GM21360 (cell line): Measurements from ENCODE around the gene NGFR.

Source experiments
- ATAC-seq: cut with Tn5 transposase; IDR thresholded peaks from one replicate; pipeline ENCODE4 v1.9.1; 2021; ENCODE audit warnings: mild to moderate bottlenecking, moderate library complexity; ENCODE audit not compliant: unreplicated experiment

The NGFR gene

DNA sequence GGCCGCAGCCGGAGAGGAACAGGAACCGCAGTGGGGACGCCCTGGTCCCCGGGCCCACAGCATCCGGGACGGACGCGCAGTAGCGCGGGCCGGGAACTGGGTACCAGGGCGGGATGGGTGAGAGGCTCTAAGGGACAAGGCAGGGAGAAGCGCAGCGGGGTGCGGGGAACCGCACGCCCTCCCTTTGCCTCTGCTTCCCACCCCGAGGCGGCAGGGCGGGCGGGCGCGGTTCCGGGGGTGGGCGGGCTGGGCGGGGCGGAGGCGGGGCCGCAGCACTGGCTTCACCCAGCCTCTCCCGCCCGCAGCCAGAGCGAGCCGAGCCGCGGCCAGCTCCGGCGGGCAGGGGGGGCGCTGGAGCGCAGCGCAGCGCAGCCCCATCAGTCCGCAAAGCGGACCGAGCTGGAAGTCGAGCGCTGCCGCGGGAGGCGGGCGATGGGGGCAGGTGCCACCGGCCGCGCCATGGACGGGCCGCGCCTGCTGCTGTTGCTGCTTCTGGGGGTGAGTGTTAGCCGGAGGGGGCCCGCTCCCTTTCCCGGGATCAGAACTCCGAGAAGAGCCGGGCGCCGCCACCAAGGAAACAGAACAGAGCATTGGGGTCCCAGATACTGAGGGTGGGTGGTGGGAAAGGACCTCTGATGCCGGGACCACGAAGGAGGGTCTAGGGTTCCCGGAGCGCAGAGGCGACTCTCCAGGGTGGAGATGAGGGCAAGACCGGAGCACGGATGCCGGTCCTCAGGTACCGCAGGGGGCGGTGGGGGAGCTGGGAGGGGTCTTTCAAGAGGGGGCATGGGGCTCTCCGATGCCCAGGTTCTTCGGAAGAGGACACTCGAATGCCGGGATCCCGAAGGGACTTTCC is at the start of gene NGFR:
Gene NGFR (plus strand): TSS at position 308 of the 856 bp plus-strand sequence. CDS start 125 bp downstream, at position 433.
- ATAC-seq, result no peak

GRCh38 chr17:49445591-49445990 is 49.5 kb upstream of the NGFR start:
- no peak for ATAC-seq

GRCh38 chr17:49447628-49448302 is 47.3 kb upstream of the NGFR start:
- no peak for ATAC-seq

GRCh38 chr17:49450181-49450580 is 44.9 kb upstream of the NGFR start:
- ATAC-seq, result no peak

- ATAC-seq, result no peak
Observed at GRCh38 chr17:49450735-49451134, 44.4 kb upstream of the NGFR start.

DNA sequence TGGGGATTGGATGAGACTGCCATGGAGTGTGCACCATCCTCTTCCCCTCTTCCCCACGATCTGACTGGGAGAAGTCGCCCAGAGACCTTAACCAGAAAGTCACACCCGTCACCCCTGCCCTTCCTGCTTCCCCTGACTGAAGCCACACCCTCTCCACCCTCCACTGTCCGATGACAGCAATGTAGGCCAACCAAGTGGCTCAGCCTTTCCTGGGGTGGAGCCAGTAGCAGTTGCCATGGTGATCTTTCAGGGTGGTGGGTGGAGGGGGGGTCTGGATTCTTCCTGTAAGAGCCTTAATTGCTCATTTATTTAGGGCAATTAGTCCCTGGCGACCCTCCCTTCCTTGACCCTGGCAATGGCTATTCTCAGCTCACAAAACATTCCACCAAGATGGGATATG is 42.9 kb upstream of the NGFR start:
- no peak for ATAC-seq

GRCh38 chr17:49452661-49453060 is 42.4 kb upstream of the NGFR start:
- ATAC-seq, result no peak

DNA sequence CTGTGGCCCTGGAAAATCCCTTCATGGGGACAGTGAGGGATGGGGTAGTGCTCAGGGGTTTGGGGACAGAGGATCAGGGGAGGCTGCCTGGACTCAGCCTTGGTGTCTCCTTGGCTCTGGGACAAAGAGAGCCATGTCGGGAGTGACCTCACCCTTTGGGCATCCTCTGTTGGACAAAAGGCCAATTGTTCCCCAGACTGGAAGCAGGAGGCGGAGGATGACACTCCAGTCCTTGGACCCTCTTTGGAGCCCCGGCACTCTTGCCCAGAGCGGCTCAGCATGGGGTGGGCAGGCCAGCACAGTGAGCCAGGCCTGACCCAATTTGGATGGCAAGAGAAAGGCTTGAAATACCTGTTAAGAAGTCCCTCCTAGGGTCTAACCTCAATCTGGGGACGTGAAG is 41.0 kb upstream of the NGFR start:
- ATAC-seq, result no peak

DNA sequence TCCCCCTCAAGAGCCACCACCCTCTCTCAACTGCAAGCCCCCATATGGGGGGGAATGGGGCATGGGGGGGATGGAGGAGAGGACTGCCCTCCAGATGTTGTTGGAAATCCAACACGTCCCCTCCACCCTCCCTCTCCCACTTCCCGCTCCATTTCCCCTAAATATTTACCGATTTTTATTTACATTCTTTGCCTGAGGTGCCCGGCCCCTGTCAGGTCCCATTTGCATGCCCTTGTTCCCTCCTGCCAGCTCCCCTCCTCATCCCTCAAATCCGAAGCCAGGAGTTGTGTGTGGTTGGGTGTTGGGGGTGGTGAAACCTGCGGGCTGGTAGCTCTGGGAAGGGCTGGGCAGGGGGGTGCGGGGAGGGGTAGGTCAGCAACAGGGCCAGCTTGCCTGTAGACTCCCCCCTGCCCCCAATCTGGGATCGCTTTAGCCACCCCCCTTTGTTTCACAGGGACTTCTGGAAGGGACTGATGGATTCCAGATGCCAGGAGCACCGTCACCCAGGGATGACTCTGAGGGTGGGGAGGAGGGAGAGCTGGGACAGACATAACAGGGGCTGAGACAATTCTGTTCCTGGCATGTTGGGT is 39.7 kb upstream of the NGFR start:
- no peak for ATAC-seq

DNA sequence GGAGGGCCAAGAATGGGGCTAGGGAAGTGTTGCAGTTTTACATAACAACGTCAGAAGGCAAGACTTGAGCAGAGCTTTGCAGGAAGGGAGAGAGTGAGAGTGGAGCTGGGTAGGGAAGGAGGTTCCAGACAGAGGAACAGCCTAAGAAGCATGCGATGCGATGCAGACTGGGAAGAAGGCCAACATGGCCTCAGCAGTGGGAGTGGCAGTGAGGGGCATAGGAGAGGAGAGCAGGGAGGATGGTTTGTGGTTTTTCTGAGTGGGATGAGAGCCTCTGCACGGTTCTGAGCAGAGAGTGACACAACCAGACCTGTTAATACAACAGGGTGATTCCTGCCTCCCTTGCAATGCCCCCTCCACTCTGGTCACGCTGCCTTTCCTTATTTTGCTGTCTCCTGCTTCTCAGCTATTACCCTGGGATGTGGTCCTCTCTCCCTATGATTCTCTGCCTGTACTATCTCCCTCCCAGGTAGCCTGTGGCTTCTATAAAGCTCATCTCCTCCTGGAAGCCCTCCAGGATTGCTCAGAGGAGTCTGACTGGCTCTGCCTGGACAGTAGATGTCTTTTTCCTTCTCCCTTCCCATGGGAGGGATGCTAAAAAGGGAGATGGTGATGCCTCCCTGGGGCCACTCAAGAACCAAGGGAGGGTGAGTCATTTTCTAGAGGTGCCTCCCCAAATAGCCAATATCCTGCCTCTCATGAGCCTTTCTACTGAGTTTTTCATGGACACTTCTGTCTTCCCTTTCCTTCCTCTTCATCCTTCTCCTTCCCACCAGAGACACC is 38.7 kb upstream of the NGFR start:
- ATAC-seq, result no peak

GRCh38 chr17:49457564-49458535 is 37.2 kb upstream of the NGFR start:
- ATAC-seq, result no peak

GRCh38 chr17:49459401-49459984 is 35.6 kb upstream of the NGFR start:
- no peak for ATAC-seq

DNA sequence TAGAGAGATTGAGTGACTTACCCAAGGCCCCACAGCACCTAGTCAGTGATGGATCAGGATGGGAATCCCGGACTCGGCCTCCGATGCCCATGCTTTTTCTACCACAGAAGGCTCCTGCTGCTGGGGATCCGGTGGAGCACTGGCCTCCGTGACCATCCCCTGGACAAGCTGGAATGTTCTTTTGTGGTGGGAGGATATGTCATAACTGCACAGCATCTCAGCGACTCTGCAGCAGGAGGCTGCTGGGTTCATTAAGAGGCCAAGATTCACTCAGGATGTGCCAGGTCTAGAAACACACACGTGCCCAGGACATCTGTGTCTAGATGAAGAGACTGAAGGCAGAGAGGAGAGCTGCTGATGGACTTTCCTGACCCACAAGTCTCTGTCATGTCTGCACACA is 34.7 kb upstream of the NGFR start:
- ATAC-seq, result no peak

DNA sequence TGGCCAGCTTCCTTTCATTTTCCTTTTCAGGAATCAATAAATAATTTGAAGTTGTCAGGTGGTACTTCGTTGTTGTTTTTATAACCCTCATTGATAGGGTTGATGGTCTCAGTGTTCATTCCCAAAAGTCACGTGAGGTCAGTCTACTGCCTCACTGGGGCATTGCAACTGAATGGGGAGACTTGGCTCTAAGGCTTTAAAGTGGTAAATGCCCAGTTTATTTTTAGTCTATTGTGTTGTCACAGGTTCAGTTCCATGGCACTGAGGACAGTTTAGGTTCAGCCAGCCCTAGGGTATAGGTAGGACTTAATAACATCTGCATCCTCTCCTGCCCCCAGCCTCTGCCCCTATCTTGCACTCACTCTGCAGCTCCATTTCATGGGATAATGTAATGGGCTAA is 33.5 kb upstream of the NGFR start:
- no peak for ATAC-seq

GRCh38 chr17:49464049-49464448 is 31.0 kb upstream of the NGFR start:
- no peak for ATAC-seq

- no peak for ATAC-seq
Observed at GRCh38 chr17:49465331-49465903, 29.7 kb upstream of the NGFR start.

DNA sequence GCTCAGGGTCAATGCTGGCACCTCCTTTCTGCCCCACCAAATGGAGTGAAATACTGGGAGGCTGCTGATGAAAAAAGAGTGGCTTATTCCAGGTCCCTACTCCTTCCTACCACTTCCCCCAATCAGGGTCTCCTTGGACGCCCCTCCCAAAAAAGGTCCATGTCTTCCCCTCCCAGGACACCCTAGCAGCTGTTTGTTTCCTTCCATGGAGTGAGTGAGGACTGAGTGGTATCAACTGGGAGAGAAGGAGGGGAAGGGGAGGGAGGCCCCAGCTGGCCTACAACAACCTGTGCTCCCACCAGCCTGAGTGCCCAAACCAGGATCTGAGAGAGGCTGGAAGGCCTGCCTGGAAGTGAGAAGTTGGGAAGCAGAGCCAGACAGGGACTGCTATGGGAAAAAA is 28.7 kb upstream of the NGFR start:
- no peak for ATAC-seq

- ATAC-seq, result no peak
Observed at GRCh38 chr17:49467175-49467574, 27.9 kb upstream of the NGFR start.

DNA sequence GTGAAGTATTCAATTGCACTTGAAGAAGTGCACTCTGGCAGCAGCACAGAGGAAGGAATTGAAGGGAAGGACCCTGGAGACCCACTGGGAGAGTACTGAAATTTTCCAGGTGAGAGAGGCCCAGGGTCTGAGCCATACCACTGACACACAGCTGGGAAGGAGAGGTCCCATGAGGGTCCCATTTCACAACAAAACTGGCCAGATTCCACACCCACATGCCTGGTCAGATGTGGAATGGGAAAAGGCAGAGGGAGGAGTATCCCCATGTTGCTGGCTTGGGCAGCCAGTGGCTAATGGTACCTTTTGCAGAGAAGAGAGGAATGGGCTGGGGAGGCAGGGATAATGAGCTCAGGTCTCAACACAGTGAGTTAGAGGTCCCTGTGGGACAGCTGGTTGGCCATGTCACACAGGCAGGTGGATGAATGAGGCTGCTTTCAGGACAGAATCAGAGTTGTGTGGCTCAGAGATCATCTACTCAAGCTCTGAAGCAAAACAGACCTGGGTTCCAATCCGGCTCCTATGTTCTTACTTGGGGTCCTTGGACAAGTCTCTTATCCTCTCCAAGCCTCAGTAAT is 26.2 kb upstream of the NGFR start:
- ATAC-seq, result no peak
